HuH-7.5 (cell line): ENCODE measurements around the gene MRPL51.
"Not testable (repeated sequence)": the region's sequence is repeated elsewhere in the genome, so short reads cannot be mapped to it uniquely, and the experiment has no call there.

Experiments
- DNase-seq: peaks from one replicate; pipeline ENCODE4 v3.0.0; 2011; ENCODE audit warnings: low spot score

MRPL51 gene

DNA sequence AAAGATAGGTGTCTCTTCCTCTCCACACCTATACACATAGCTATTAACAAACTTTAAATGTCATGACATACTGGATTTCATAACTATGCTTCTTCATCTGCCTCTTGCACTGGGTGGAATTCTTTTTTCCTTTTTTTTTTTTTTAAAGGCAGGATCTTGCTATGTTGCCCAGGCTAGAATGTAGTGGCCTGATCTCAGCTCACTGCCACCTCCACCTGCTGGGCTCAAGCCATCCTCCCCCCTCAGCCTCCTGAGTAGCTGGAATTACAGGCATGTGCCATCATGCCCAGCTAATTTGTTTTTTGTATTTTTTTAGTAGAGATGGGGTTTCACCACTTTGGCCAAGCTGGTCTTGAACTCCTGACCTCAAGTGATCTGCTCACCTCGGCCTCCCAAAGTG is 4.8 kb downstream of the MRPL51 start:
- no peak for DNase-seq

DNA sequence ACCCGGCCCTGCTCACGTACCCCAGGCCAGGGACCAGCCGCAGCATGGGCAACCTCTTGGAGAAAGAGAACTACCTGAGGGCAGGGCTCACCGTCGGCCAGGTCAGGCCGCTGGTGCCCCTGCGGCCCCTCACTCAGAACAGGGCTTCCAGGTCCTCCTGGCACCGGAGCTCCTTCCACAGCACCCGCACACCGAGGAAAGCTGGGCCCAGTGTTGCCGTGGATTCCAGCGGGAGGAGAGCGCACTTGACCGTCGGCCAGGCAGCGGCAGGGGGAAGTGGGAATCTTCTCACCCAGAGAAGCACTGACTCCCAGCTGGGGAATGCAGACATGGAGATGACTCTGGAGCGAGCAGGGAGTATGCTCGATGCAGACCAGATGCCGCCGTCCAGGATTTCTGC is 14.6 kb downstream of the MRPL51 start:
- DNase-seq = no peak

DNA sequence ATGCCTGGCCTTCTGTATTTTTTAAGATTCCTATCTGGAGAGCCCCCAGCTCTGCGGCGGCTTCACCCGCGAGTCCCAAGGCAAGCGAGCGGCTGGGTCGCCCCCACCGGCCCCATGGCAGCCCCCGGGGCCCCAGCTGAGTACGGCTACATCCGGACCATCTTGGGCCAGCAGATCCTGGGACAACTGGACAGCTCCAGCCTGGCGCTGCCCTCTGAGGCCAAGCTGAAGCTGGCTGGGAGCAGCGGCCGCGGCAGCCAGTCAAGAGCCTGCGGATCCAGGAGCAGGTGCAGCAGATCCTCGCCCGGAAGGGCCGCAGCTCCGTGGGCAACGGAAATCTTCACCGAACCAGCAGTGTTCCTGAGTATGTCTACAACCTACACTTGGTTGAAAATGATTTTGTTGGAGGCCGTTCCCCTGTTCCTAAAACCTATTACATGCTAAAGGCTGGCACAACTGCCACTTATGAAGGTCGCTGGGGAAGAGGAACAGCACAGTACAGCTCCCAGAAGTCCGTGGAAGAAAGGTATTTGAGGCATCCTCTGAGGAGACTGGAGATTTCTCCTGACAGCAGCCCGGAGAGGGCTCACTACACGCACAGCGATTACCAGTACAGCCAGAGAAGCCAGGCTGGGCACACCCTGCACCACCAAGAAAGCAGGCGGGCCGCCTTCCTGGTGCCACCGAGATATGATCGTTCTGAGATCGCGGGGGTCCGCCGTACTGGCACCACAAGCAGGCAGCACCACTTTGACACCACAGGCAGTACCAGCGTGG is 15.3 kb downstream of the MRPL51 start:
- DNase-seq = not testable (repeated sequence)

DNA sequence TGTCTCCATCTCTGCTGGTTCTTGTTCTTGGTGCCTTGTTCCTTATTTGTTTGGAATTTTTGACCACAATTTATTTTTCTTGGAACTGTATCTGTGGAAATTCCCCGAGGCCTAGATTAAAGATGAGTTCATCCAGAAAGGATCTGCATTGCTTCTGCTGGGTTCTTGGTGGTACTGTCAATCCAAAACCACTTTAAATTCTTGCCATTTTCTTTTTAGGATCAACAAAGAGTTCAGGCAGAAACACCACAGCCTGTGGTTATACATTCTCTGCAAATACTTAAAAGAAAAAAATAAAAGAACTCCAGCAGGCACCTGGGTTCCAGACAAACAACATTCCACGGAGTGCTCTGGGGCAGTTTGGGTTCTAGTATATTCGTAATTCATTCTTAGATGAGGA is 16.6 kb downstream of the MRPL51 start:
- no peak for DNase-seq

DNA sequence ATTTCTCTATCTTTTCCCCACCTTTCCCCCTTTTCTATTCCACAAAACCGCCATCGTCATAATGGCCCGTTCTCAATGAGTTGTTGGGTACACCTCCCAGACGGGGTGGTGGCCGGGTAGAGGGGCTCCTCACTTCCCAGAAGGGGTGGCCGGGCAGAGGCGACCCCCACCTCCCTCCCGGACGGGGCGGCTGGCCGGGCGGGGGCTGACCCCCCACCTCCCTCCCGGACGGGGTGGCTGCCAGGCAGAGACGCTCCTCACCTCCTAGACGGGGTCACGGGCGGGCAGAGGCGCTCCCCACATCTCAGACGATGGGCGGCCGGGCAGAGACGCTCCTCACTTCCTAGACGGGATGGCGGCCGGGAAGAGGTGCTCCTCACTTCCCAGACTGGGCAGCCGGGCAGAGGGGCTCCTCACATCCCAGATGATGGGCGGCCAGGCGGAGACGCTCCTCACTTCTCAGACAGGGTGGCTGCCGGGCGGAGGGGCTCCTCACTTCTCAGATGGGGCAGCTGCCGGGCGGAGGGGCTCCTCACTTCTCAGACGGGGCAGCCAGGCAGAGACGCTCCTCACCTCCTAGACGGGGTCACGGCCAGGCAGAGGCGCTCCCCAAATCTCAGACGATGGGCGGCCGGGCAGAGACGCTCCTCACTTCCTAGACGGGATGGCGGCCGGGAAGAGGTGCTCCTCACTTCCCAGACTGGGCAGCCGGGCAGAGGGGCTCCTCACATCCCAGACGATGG is 17.7 kb downstream of the MRPL51 start:
- DNase-seq = not testable (repeated sequence)

DNA sequence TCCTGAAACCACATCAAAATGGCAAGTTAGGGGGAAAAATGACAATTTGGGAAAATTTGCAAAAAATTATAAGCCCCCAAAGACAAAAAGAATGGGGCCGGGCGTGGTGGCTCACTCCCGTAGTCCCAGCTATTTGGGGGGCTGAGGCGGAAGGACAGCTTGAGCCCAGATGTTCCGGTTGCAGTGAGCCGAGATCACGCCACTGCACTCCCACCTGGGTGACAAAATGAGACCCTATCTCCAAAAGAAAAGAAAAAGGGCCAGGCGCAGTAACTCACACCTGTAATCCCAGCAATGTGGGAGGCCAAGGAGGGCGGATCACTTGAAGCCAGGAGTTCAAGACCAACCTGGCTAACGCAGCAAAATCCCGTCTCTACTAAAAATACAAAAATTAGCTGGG is 20.6 kb downstream of the MRPL51 start:
- DNase-seq = no peak

DNA sequence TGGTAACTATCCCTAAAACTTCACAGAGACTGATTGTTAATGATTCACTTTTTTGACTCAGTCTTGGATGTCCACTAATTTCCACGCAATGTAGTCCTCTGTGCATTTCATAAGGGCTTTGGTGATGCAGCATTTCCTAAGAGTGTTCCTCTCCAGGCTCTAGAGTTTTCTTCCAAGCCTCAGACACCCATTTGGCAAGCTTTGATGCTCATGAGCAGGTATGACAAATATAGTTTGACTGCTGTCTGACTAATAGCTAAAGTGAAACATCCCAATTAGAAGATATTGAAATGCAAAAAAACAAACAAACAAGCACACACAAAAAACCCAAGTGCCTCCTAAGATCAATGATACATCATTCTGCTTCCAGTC is 21.1 kb downstream of the MRPL51 start:
- no peak for DNase-seq

DNA sequence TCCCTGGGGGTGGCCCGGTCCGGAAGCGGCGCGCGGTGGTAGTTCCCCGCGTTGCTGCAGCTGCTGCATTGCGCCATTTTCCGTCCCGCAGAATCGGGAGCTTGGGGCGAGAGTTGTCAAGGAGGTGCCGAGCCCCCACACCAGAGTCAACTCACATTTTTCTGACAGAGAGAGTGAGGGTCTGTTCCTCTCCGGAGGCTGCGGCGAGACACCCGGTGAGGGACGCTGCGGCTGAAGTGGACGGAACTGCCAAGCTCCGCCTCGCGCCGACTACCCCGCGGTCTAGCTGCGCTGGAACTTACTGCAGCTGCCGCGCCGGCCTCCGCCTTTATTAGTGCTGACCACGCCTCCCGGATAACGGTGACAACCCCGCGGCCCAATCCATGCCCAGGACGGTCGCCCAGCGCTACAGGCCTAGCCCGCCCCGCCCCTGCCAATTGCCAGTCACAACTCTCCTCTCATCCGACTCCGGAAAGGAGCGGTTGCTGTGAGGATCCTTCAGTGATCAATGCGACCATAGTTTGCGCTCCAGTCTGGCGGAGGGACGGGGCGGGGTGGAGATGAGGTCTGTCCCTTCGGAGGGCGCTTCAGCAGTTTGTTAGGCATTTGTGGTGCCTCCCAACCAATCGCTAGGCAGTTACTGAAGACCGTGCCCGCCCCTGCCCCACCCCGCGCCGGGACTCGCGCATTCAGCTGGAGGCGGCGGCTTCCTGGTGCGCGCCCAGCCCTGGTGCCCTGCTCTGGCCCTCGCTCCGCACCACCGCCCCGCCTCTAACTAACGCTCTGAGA is 22.5 kb downstream of the MRPL51 start, which contains the start of gene VAMP1:
VAMP1 (minus strand) TSS at position 303 of the 789 bp plus-strand sequence; CDS start at position 157, 146 bp downstream.
- peak; percentile 96 for DNase-seq

DNA sequence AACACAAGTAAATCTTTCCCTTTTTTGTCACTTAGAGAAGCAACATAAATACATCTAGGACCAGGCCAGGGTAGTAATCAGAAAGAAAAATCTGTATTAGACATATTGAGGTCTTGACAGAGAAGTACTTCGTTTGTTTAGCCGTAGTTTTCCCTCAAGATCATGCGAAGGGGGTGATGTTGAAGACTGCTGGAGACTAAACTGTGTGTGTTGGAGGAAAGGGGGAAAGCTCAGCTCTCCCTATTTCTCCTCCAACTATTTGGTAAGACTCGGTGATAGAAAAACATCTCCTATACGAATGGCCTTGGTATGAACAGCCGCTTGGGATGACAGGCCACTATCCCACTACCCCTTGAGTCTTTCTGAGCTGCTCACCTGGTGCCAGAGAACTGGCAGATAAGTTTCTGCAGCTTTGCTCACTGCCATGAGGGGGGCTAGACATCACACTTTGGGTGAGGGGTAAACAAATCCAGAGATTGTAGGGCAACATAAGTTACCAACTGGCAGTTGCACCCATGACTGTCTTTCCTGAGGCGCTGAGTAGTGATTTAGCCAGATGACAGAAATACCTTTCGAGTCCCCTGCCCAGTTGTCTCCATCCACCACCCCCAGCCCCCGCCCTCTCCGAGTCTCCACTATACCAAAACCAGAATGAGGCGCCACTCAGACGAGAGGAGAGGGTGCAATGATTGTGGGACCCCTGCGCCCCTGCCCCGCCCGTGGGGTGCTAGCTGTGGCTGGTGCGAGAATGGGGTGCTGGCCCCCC is 23.3 kb downstream of the MRPL51 start:
- no peak for DNase-seq

DNA sequence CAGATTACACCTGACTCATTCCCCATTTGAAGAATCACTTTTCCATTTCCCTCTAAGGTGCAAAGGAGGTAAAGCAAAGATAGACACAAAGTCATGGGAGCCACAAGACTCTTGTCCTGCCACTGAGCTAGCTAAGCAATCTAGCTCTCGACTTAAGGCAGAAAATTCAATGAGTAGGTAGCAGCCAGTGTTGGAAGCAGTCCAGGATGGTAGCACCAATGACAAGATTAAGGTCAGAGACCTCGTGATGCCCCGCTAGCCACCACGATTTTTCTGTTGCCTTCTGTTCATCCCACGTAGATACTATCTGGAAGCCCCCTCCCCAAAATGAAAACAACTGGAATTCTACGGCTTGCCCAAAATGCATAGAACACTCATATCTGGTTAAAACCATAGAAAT is 24.0 kb downstream of the MRPL51 start:
- no peak for DNase-seq

DNA sequence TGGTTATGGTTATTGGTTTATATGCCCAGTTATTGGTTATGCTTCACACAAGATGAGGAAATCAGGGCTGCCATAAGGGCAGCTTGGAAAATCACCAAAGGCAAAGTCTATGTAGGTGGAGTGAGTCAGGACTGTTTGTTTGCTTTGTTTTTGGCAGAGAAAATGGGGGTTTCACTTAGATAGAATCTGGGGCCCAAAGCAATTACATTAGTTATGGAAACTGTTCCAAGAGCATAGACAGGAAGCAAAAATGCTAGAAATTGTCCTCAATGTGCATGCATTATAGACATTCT is 24.8 kb downstream of the MRPL51 start:
- no peak for DNase-seq

DNA sequence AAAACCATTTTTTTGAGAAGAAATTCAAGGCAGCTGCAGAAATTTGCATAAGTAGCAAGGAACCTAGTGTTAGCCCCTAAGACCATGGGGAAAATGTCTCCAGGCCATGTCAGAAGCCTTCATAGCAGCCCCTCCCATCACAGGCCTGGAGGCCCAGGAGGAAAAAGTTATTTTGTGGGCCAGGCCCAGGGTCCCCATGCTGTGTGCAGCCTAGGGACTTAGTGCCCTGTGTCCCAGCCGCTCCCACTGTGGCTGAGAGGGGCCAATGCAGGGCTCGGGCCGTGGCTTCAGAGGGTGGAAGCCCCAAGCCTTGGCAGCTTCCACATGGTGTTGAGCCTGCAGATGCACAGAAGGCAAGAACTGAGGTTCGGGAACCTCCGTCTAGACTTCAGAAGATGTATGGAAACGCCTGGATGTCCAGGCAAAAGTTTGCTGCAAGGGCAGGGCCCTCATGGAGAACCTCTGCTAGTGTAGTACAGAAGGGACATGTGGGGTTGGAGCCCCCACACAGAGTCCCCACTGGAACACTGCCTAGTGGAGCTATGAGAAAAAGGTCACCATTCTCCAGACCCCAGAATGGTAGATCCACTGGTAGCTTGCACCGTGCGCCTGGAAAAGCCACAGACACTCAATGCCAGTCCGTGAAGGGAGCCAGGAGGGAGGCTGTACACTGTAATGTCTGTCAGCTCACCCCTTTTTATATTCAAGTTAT is 25.3 kb downstream of the MRPL51 start:
- DNase-seq = not testable (repeated sequence)

DNA sequence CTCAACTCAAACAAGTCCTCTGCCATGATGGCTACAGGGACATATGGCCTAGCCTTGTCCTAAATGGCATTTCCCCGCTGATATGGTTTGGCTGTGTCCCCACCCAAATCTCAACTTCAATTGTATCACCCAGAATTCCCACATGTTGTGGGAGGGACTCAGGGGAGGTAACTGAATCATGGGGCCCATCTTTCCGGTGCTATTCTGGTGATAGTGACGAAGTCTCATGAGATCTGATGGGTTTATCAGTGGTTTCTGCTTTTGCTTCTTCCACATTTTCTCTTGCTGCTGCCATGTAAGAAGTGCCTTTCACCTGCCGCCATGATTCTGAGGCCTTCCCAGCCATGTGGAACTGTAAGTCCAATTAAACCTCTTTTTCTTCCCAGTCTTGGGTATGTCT is 26.3 kb downstream of the MRPL51 start:
- DNase-seq = not testable (repeated sequence)

DNA sequence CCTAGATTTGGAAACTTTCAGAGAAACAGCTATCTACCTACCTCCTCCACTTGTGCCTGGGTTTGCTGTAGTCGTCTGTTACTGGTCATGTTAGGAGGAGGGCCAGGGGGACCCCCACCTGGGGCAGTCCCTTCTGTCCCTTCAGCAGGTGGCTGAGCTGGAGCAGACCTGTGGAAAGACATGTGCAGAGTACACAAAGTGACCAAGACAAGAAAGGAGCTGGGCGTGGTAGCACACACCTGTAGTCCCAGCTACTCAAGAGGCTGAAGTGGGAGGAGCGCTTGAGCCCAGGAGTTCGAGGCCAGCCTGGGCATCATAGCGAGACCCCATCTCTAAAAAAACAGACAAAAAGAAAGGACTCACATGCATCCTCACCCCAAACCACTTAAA is 26.9 kb downstream of the MRPL51 start:
- DNase-seq = no peak

DNA sequence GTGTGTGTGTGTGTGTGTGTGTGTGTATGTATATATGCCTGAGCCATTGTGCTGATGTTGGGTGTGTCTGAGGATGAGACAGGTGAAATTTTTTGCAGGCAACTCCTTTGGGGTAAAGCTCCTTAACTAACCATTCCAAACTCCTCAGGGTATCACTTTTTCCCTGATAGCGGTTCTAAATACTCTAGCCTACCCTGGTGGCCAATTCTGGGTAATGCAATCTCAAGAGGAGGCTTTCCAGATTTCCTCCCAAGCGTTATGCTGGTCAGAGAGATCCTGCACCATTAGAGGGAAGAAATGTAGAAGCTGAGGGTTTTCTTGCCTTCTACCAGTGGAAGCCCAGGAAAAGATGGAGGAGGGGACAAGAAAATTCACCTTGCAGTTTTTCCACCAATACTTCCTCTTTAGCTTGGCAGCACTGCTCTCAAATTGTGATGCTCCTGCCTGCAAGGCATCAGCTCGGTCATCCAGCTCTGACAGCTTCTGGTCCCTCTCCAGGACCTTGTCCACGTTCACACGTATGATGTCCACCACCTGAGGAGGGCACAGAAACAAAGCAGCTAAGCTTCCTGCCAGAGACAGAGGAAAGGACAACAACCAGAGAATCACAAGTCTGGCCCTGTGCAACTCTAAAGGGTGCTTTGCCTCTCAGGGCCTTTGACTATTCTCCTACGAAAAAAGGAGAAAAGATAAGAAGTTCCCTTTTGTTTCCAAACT is 27.4 kb downstream of the MRPL51 start:
- peak; percentile 78 for DNase-seq

DNA sequence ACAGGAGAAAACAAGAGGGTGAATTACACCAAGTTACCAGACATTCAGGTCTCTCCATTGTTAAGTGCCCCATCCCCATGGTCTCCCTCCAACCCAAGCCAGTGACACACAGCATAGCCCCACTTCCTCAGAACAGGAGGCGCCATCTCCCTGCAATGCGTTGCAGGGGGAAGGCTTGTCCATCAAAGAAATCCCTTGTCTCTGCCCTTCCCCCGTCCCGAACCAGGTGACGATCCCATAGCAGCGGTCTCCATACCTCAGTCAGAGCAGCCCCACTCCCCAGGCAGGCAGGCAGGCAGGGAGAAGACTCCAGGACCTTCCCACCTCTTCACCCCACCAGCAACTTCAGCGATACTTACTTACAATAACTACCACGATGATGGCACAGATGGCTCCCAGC is 28.5 kb downstream of the MRPL51 start:
- no peak for DNase-seq

DNA sequence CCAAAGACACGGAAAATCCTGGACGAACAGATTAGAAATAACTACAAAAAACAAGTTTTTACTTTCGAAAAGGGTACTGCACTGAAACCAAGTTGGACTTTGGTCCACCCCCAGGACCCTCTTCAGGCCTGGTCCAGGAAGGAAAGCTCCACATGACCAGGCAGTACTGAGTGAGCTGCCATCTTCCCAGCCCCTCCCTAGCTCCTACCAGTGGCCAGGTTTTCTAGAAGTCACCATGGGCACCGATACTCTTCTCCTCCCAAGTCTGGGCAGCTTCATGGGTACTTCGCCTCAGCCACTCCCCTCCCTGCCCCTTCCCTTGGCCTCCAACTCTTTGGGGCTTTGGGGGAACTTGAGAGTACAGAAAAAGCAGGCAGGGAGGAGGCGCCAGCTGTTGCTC is 29.2 kb downstream of the MRPL51 start:
- DNase-seq = no peak

DNA sequence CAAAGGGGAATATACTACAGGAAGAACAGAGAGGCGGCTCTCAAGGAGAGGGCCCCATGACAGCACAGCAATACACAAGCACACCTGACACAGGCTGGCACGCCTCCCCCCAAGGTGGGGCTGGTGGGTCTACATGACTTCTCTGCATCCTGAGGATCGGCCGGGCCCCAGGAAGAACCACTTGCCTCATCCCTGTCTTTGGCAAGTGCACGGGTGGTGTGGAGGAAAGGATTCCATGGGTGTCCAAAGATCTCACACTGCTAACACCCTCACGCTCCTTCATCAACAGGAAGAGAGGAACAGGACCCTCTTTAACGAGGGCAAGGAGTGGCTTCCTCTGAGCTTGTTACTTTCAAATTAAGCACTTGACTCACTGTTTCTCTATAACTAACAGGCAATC is 29.8 kb downstream of the MRPL51 start:
- no peak for DNase-seq

DNA sequence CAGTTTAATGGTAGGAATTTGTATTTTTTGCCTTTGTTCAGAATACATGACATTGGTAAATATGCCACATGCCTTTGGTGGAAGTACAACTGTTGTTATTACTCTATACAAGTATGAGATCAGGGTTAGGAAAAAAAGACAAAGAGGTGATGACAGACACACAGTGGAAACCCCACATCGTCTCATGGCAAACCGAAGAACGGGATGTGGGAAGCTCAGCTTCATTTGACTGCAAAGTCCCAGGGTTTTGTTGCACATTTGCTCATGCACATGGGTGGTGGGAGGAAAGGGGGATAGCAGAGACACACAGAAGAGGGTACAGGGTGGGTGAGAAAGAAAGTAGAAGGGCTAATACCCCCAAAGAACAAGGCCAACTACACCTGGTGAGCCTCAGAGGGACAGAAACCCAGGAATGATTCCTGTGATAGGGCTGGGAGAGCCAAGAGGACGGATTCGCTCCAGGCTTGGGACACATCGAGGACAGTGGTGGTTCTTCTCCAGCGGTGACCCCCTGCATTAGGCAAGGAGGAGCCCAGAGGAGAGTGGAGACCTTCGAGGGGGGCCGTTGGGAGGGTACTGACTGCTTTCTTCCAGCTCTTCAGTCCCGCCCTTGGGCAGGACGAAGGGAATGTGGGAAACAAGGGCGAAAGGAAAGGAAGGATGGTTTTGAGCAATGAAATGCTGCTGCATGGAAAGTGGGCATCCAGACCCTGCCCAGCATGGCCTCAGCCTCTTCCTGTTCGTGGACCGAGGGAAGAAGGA is 30.6 kb downstream of the MRPL51 start:
- no peak for DNase-seq
